Pancreas (tissue), 10 donors: ENCODE data around the gene NRP1. TPM values are rescaled to one million over a fixed set of nuclear protein-coding genes. Genes with fewer than 3 reads are reported as not detected.

Experiments
- ATAC-seq, 4 donors: fragments of 200-7000 bp; cut with Tn5 transposase; one replicate each; pipeline versions ENCODE4 v1.8.0 to v1.9.1; 2020; ENCODE audit warnings: mild to moderate bottlenecking in 4 of 4, moderate library complexity in 4 of 4
- DNase-seq, 6 donors: peaks; one replicate each; pipeline ENCODE4 v3.0.0-alpha.2; 2020
- FAIRE-seq: peaks from 2 replicates; lab custom pipeline; 2012; peaks lifted over from hg19 to GRCh38; lab: Jason Lieb, UNC
- H3K27ac ChIP-seq, 4 donors: fragments of 200-600 bp; sonication (generic); 1 replicate in 3 of 4; 2 replicates in 1 of 4; pipeline versions ENCODE4 v1.5.0 to v1.8.0; 2020
- H3K27me3 ChIP-seq, 4 donors: fragments of 200-600 bp; one replicate each; pipeline ENCODE4 v1.8.0; 2021
- H3K36me3 ChIP-seq, 3 donors: fragments of 200-600 bp; sonication (generic) in 1 of 3; one replicate each; pipeline versions ENCODE4 v1.5.0 to v1.8.0; 2020 to 2021
- H3K4me1 ChIP-seq, 3 donors: fragments of 200-600 bp; one replicate each; pipeline ENCODE4 v1.8.0; 2021
- H3K4me3 ChIP-seq, 4 donors: fragments of 200-600 bp; sonication (generic) in 2 of 4; one replicate each; pipeline versions ENCODE4 v1.5.0 to v1.8.0; 2020 to 2021
- H3K9me3 ChIP-seq, 4 donors: fragments of 200-600 bp; one replicate each; pipeline ENCODE4 v1.8.0; 2021
- CTCF ChIP-seq, 4 donors: fragments of 200-600 bp; sonication (generic) in 3 of 4; IDR thresholded peaks; one replicate each; pipeline versions ENCODE4 v1.5.0 to v1.8.0; 2021; ENCODE audit warnings: antibody characterized with exemption in 4 of 4
- WGBS, 2 donors: extraction: QIAGEN DNeasy Blood & Tissue Kit; methylation state at CpG; one replicate each; pipeline ENCODE4 v1.1.7; 2013; 5-methylcytosine and 5-hydroxymethylcytosine counted together
- intact Hi-C, 3 donors: fragments of 100-400 bp; cut with DNase I; formaldehyde crosslinking; loops; one replicate each; pipeline versions ENCODE4 v1.11.1 to v1.14.2; 2022
- polyA plus RNA-seq, 2 donors: library from polyadenylated mRNA; stranded (reverse); fragments of 200-250 nt; gene quantifications; one replicate each; pipeline ENCODE4 v1.2.3, GENCODE V29; 2013
- total RNA-seq, 6 donors: library from RNA; stranded (reverse); fragmentation: NEBNext Ultra II Directional in 4 of 6; extraction: Animal tissue kit (Norgen Biotek cat#: 25700) in 4 of 6; gene quantifications; one replicate each; pipeline versions ENCODE4 v1.2.1 to v1.2.4, GENCODE V29; 2021 to 2023
- donor health status: healthy with polysubstance abuse.
- donor health status: DM: no; HTN: no; CAD: no; lungs with moderate emphysema.
- donor health status: DM: no; HTN: no; CAD: no.
- donor health status: control.
- donor health status: control.
- donor health status: Bipolar disorder and iron deficiency.
- donor health status: DM: yes; HTN: yes; CAD: no.
- donor health status: DM: no; HTN: no; CAD: no.
- donor health status: DM: no; HTN: no; CAD: no.
- donor health status: DM: yes; HTN: yes; CAD: no.

Gene NRP1
- total and polyA plus RNA-seq, 8 donors, result 12.0 to 56.4 (median 28.4) TPM

GRCh38 chr10:33310853-33311252, 23.6 kb downstream of the NRP1 start:
- H3K27me3 ChIP-seq, result no peaks in the 10 kb centered on the region
- H3K36me3 ChIP-seq, result no peaks in the 10 kb centered on the region
- intact Hi-C loops, result no loop called here
- ATAC-seq (no peak), DNase-seq (no peak), FAIRE-seq (no peak)
- no peak for TF ChIP-seq CTCF (IDR thresholded peaks at IDR 0.05)
- WGBS, 2 donors, result 81 to 91% methylated on average over 4 of the region's 4 CpGs
- H3K4me3 ChIP-seq, result no peak overlapping the region
- no peaks in the 10 kb centered on the region for H3K9me3 ChIP-seq
- H3K4me1 ChIP-seq, result no peaks in the 10 kb centered on the region
- no peak overlapping the region for H3K27ac ChIP-seq

GRCh38 chr10:33309406-33309805, 25.1 kb downstream of the NRP1 start:
- FAIRE-seq, result no peak

GRCh38 chr10:33307835-33308234, 26.6 kb downstream of the NRP1 start:
- no peak for ATAC-seq
- no peak for FAIRE-seq
- Histone ChIP-seq H3K27ac (no peak overlapping the region), H3K4me3 (no peak overlapping the region), H3K36me3 (no peaks in the 10 kb centered on the region), H3K4me1 (peaks cover 0 to 2% (median 0%) of the 10 kb centered on the region in 3 donors), H3K9me3 (no peaks in the 10 kb centered on the region), H3K27me3 (no peaks in the 10 kb centered on the region)
- DNase-seq, result no peak
- 92 to 96% methylated on average over 5 of the region's 5 CpGs for WGBS, 2 donors
- TF ChIP-seq CTCF (IDR thresholded peaks at IDR 0.05), result no peak
- intact Hi-C loops, result no loop called here

More at GRCh38 chr10:33309406-33309805, 25.1 kb downstream of the NRP1 start:
- H3K4me1 ChIP-seq, result no peaks in the 10 kb centered on the region
- peak in 1 of 4 donors; percentile 31 for ATAC-seq
- no peaks in the 10 kb centered on the region for H3K27me3 ChIP-seq
- H3K4me3 ChIP-seq, result no peak overlapping the region
- DNase-seq, result no peak
- no peak for TF ChIP-seq CTCF (IDR thresholded peaks at IDR 0.05)
- intact Hi-C loops, result no loop called here
- no peaks in the 10 kb centered on the region for H3K36me3 ChIP-seq
- 82% methylated on average over 8 of the region's 8 CpGs for WGBS, 2 donors
- no peaks in the 10 kb centered on the region for H3K9me3 ChIP-seq
- no peak overlapping the region for H3K27ac ChIP-seq

- Histone ChIP-seq H3K9me3 (no peaks in the 10 kb centered on the region), H3K36me3 (no peaks in the 10 kb centered on the region), H3K27me3 (no peaks in the 10 kb centered on the region), H3K4me1 (peaks cover 0 to 2% (median 0%) of the 10 kb centered on the region in 3 donors), H3K27ac (no peak overlapping the region), H3K4me3 (no peak overlapping the region)
- intact Hi-C loops, result no loop called here
- 69 to 72% methylated on average over 4 of the region's 4 CpGs for WGBS, 2 donors
- no peak for DNase-seq
- TF ChIP-seq CTCF (IDR thresholded peaks at IDR 0.05), result no peak
- ATAC-seq, result no peak
- FAIRE-seq, result no peak
Measured at GRCh38 chr10:33306701-33307519, 27.6 kb downstream of the NRP1 start.

GRCh38 chr10:33306126-33306525, 28.3 kb downstream of the NRP1 start:
- no peak for TF ChIP-seq CTCF (IDR thresholded peaks at IDR 0.05)
- Histone ChIP-seq H3K9me3 (no peaks in the 10 kb centered on the region), H3K4me1 (peaks cover 0 to 6% (median 0%) of the 10 kb centered on the region in 3 donors), H3K4me3 (no peak overlapping the region), H3K36me3 (no peaks in the 10 kb centered on the region), H3K27ac (no peak overlapping the region), H3K27me3 (no peaks in the 10 kb centered on the region)
- no peak for DNase-seq
- WGBS, 2 donors, result 66 to 70% methylated on average over 5 of the region's 5 CpGs
- intact Hi-C loops, result no loop called here
- ATAC-seq, result no peak
- FAIRE-seq, result no peak
